Stimulated activated CD8-positive, alpha-beta memory T cell treated with anti-CD3 and anti-CD28 coated beads, Interleukin-7, amount 100 ng/mL, for 4 hours (primary cell): ENCODE data around the gene GSK3A.

Experiments used
- DNase-seq, 2 donors: peaks; one replicate each; pipeline ENCODE4 v3.0.0-alpha.2; 2020; ENCODE audit warnings: low read depth in 2 of 2

The GSK3A gene

DNA sequence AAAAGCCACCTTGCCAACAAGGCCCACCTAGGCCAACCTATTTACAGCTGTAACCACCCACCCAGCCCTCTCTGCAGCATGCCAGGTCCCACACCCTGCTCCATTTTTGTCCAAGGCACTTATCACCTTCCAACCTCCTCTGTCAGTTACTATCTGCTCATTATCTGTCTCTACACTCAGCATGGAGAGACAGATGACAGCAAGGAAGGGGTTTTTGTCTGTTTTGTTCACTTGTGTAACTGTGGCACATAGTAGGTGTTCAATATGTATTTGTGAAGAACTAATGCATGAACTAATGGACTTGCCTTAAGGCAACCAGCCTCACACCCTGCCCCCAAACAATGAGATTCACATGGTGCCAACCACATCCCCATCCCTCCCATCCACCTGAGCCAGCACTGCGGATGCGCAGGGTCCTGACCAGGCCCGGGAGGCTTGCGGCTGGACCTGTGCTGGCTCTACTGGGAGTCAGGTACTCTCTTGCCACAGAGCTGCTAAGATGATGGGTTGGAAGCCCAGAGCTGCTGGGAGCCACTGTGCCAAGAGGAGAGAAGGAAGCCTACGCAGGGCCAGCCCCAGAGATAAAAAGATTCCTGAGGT is 42.2 kb downstream of the GSK3A start:
- DNase-seq, result no peak

DNA sequence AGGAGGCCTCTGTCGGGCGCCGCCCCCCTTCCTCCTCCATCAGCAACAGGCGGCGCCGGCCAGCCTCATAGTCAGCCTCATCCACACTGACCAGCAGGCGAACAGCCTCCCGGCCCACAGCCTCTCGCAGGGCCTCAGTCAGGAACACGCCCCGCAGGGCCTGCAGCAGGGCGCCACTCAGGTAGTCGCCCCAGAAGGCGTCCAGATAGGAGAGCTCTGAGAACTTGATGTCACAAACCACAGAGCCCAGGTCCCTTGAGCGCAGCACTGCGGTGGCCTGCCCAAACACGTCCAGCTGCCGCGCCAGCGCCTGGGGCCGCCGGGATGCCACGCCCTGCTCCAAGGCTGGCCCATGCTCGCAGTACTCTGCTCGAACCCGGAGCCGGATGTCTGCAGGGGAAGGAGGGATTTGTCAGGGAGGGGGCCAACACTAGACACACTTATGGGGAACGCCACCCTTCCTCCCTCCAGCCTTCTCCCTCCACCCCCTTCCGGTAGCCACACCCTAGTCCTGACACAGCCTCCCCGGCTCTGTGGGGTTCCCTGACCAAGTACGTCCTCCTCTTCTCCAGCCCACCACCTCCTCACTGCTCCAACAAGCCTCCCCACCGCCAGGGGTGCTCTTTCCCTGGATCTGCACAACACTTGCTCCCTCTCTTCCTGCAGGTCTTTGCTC is 42.8 kb downstream of the GSK3A start:
- DNase-seq, result no peak

DNA sequence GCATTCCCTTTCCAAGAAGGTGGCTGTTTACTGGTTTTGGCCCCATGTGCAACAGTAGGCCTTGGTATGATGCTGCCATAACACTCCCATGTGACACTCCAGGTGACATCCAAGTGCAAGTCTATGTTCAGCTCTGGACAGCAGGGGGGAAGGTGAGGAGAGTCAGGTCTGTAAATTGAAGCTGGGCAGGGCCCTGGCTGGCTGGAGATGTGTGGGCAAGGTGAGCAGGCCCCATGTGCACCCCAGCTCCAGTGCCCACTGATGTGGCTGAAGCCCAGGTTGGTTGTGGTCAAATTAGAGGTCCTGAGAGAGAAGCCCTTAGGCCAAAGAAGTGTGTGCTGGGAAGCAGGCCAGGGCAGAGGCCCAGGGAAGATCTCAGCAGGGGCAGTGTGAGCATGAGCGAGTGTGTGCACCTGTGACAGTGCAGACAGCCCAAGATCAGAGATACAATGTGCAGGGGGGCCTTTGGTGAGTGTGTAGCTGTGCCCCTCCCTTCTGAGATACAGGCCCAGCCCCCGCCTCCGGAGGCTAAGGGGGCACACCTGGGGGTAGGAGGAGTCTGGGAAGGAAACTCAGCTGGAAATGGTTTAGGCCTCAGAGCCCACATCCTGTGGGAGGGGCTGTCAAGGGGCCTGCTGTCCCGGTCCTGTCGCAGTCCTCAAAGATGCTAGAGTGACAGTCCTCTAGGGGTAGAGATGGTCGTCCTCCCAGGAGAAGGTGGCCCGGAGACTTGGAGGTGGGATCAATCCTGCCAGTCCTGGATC is 43.5 kb downstream of the GSK3A start:
- DNase-seq, result peak; percentile 52 to 66

DNA sequence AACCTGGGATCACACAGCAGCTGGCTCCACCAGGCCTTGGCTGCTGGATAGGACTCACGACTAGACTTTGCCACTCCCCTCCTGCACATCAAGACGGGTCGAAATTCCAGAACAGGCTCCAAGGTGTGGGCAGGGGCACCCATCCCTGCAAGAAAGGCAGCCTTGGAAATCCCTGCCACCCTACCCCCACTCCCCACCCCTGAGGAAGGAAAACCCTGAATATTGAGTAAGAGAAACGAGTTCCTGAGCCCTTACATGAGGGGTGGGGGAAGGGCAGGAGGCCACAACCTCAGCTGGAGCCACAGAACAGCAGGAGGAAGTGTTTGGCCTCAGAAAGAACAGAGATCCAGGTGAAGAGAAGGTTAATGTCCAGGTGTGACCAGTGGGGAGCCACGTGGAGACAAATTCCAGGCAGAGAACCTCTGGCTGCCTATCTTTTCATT is 45.0 kb downstream of the GSK3A start:
- no peak for DNase-seq

DNA sequence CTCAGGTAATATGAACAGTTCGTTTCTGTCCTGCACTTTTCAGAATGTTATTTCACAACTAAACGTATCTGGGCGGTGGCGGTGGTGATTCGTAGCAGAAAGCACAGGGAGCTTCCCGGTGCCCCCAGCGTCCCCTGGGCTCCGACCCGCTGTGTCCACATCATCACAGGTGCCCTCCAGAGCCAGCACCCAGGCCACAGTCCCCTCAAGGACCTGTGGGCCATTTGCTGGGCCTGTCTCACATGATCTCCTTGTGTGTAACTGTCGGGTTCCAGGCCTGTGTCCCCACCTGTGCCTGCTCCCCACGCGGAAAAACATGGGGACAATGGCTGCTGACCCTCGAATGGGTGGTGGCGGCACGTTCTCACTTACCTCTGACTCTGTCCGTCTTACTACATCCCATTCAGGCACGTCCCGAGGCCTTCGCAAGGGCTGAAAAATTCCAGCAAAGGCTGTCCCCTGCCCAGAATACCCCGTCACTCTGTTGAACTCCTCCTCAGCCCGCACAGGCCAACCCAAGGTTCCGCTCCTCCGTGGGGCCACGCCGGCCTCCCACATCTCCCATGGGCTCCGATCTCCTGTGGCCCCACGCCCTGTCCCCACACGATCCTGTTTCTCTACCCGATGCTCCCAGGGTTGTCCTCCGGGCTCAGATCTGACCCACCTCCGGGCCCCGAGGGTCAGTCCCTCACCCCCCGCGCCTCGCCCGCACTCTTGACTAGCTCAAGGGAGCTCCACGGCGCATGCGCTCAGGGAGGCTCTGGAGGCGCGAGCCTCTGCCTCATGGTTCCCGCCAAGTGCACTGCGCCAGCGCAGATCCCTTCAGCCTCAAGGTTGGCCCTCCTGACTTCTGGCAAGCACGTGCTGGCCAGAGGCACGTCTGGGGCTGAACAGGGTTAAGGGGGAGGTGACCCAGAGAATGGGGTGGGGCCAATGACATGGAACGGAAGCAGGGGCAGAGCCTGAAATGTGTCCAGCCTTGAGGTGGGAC is 46.1 kb downstream of the GSK3A start:
- DNase-seq, result no peak

DNA sequence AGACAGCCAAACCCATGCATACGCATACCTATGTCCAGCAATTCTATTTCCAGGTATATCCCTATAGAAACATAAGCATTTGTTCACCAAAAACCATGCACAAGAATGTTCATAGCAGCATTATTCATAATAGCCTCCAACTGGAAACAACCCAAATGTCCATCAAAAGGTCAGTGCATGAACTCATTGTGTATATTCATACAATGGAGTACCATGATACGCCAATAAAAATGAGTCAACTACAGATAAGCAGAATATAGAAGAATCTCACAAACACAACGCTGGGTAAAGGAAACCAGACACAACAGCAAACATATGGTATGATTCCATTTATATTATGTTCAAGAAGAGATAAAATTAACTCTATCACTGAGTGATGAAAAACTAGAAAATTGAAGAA is 48.7 kb downstream of the GSK3A start:
- DNase-seq, result no peak

DNA sequence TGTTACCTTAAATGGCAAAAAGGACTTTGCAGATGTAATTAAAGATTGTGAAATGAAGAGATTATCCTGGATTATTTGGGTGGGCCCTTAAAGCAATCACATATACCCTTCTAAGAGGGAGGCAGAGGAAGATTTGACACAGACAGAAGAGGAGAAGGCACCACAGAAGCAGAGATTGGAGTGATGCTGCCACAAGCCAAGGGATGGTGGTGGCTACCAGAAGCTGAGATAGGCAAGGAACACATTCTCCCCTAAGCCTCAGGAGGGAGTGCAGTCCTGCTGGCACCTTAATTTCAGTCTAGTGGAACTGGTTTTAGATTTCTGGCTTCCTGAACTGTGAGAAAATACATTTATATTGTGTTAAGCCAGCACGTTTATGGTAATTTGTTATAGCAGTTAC is 49.1 kb downstream of the GSK3A start:
- DNase-seq, result no peak

DNA sequence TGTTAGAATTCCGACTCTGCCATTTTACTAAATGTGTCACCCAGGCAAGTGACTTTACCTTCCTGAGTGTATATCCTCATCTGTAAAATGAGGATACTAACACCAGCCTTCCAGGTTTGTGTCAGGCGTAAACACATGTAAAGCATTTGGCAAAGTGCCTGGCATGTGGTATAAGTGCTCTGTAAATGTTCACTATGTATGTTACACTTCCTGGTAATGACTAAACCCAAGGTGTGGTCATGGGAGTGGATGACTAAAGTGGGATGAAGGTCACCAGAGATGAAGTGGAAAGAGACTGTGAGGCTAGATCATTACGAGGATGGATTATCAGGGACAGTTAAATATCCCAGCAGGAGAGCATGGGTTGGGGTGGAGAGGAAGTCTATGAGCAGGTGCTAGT is 50.5 kb downstream of the GSK3A start:
- no peak for DNase-seq

DNA sequence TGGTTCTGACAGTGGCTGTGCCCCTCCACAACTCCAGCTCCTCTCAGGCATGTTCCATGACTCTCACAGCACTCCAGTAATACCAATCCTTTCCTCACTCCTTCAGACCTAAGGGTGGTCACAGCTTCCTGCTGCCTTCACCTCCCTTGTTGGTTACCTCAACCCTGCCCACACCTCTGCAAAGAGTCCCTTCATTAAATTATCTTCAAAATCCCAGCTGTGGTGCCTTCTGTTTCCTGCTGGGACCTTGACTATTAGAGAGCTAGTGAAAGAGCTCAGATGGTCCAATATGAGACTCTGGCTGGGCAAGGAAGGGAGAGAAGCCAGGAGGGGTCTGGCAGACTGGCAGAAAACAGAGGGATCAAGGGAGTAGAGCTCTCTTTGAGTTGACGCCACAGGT is 51.1 kb downstream of the GSK3A start:
- no peak for DNase-seq

DNA sequence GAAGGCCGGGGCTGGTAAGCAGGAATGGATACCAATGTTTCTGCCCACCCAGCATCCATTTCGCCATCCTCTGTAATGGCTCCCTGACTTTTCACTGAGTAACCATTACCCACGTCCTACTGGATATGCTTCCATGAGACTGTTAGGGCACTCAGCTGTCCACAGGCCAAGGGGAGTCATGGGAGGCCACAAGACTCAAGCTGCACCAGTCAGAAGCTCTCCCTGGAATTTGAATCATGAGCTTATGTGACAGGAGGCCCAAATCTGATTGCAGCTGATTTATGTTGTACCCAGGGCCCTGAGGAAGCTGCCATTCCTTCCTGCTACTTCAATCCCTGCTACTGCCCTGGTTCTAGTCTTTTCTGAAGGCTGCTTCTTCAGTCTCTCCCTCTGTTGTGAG is 53.3 kb downstream of the GSK3A start:
- DNase-seq, result no peak

DNA sequence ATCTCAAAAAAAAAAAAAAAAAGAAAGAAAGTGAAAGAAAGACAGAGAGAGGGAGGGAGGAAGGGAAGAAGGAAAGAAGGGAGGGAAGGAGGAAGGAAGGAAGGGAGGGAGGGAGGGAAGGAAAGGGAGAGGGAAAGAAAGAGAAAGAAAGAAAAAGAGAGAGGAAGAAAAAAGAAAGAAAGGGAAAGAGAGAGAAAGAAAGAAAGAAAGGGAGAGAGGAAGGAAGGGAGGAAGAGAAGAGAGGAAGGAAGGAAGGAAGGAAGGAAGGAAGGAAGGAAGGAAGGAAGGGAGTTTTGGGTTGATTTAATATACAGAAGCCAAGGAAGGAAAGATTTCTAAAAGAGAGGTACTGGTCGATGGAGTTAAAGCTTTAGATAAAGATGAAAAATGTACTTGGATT is 53.7 kb downstream of the GSK3A start:
- DNase-seq, result no peak

DNA sequence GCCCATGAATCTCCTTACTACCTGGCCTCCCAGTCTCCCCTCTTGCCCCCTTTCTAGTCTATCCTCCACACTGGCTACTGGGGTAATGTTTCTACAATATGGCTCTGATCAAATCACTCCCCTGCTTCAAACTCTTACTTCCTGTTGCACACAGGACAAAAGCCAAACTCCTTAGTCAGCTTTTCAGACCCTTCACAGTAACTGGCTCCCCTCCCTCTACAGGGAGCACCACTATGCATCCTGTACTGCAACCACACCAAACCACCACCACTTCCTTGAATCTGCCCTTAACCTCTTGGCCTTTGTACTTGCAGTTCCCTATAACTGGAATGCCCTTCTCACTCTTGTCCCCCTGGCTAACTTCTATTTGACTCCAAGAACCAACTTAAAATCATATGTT is 57.1 kb downstream of the GSK3A start:
- DNase-seq, result no peak

DNA sequence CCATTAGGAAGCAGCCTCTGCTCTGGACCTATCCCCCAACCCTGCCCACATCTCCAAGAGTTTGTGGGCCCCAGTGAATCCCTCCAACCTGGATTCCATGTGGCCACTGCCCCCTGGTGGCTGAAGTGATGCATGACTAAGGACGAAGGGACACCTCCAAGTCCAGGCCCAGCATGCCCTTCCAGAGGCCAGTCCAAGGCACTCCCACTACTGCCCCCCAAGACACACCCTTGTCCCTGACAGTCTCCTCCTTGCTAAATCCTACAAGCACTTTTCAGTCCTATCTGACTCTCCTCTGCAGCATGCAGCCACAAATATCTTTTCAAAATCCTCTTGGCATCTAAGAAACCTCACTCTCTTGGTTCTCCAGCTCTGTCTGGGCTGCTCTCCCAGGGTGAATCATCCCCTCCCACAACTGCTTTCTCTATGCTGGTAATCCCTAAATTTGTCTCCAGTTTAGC is 58.0 kb downstream of the GSK3A start:
- DNase-seq, result peak; percentile 54 to 57
